H1 (cell line): ENCODE measurements around the gene OLFML2B.

Experiments
- CBX8 ChIP-seq: fragments of 300-800, 300-1000 bp; sonication (generic); IDR thresholded peaks from 2 replicates; pipeline ENCODE4 v1.7.1; 2016; ENCODE audit warnings: low read depth, low read length, borderline replicate concordance
- CEBPB ChIP-seq: IDR thresholded peaks from 2 replicates; pipeline ENCODE4 v1.6.1; 2012; ENCODE audit warnings: low read depth, low read length
- CTCF ChIP-seq, 3 experiments: IDR thresholded peaks; 1 replicate in 2 of 3; 2 replicates in 1 of 3; pipeline versions ENCODE4 v1.5.1 to v1.6.1; 2011; ENCODE audit warnings: low read length in 3 of 3, mild to moderate bottlenecking in 3 of 3, inconsistent platforms in 2 of 3, low read depth in 1 of 3, moderate library complexity in 1 of 3; ENCODE audit not compliant: insufficient read depth in 1 of 3; ENCODE audit errors: control extremely low read depth in 1 of 3
- EP300 ChIP-seq, 2 experiments: IDR thresholded peaks; 1 replicate in 1 of 2; 2 replicates in 1 of 2; pipeline ENCODE4 v1.6.1; 2011 to 2012; ENCODE audit warnings: low read depth in 2 of 2, low read length in 2 of 2, mild to moderate bottlenecking in 2 of 2, borderline replicate concordance in 1 of 2, inconsistent platforms in 1 of 2, moderate library complexity in 1 of 2
- EZH2 ChIP-seq: fragments of 200-600 bp; sonication (generic); IDR thresholded peaks from 2 replicates; pipeline ENCODE4 v1.7.1; 2012; ENCODE audit warnings: low read depth, mild to moderate bottlenecking, moderate library complexity, low read length, inconsistent platforms; ENCODE audit not compliant: severe bottlenecking
- FOSL1 ChIP-seq: IDR thresholded peaks from 2 replicates; pipeline ENCODE4 v1.6.1; 2011; ENCODE audit warnings: mild to moderate bottlenecking, low read depth, low read length, moderate library complexity; ENCODE audit not compliant: insufficient read depth
- HDAC2 ChIP-seq, 2 experiments: fragments of 300-600 bp in 1 of 2; sonication (generic) in 1 of 2; IDR thresholded peaks; 2 replicates each; pipeline ENCODE4 v1.6.1; 2011 to 2012; ENCODE audit warnings: low read depth in 2 of 2, low read length in 2 of 2, mild to moderate bottlenecking in 2 of 2, moderate library complexity in 2 of 2, borderline replicate concordance in 1 of 2, inconsistent platforms in 1 of 2
- POLR2A ChIP-seq, 2 experiments: IDR thresholded peaks; 1 replicate in 1 of 2; 2 replicates in 1 of 2; pipeline ENCODE4 v1.6.1; 2011; ENCODE audit warnings: low read depth in 2 of 2, low read length in 2 of 2, mild to moderate bottlenecking in 2 of 2; ENCODE audit errors: control extremely low read depth in 1 of 2
- POLR2AphosphoS5 ChIP-seq: IDR thresholded peaks from 2 replicates; pipeline ENCODE4 v1.6.1; 2011; ENCODE audit warnings: low read depth, low read length
- USF2 ChIP-seq: IDR thresholded peaks from 2 replicates; pipeline ENCODE4 v1.6.1; 2011; ENCODE audit warnings: low read length, improper control_type of control experiment

GRCh38 chr1:162060314-162060713 is 36.6 kb upstream of the OLFML2B start:
- TF ChIP-seq CEBPB (no peak), POLR2A (IDR thresholded peaks at IDR 0.05; ENCODE audit: control extremely low read depth in 1 of 2, low read depth in 2 of 2, low read length in 2 of 2) (no peak), USF2 (no peak), FOSL1 (no peak), POLR2AphosphoS5 (no peak), HDAC2 (IDR thresholded peaks at IDR 0.05; ENCODE audit: borderline replicate concordance in 1 of 2, low read depth in 2 of 2, low read length in 2 of 2) (no peak), EZH2 (no peak), CBX8 (no peak), CTCF (IDR thresholded peaks at IDR 0.05; ENCODE audit: control extremely low read depth in 1 of 3, insufficient read depth in 1 of 3, low read depth in 1 of 3, low read length in 3 of 3) (no peak), EP300 (IDR thresholded peaks at IDR 0.05; ENCODE audit: borderline replicate concordance in 1 of 2, low read depth in 2 of 2, low read length in 2 of 2) (no peak)
